GM12865 (cell line): ENCODE results near the gene KCNQ5.
"Not testable (repeated sequence)": the region's sequence is repeated elsewhere in the genome, so short reads cannot be mapped to it uniquely, and the experiment has no call there.

Experiments
- DNase-seq: peaks from one replicate; pipeline ENCODE4 v3.0.0; 2010; ENCODE audit warnings: low read depth
- H3K4me3 ChIP-seq: 2 replicates; pipeline ENCODE4 v1.5.1; 2011; ENCODE audit warnings: mild to moderate bottlenecking, low read depth, low read length, control low read depth
- CTCF ChIP-seq: IDR thresholded peaks from 2 replicates; pipeline ENCODE4 v1.5.1; 2011; ENCODE audit warnings: low read length, control low read depth, low read depth, inconsistent platforms; ENCODE audit not compliant: insufficient read depth; ENCODE audit errors: missing control alignments

The KCNQ5 gene

DNA sequence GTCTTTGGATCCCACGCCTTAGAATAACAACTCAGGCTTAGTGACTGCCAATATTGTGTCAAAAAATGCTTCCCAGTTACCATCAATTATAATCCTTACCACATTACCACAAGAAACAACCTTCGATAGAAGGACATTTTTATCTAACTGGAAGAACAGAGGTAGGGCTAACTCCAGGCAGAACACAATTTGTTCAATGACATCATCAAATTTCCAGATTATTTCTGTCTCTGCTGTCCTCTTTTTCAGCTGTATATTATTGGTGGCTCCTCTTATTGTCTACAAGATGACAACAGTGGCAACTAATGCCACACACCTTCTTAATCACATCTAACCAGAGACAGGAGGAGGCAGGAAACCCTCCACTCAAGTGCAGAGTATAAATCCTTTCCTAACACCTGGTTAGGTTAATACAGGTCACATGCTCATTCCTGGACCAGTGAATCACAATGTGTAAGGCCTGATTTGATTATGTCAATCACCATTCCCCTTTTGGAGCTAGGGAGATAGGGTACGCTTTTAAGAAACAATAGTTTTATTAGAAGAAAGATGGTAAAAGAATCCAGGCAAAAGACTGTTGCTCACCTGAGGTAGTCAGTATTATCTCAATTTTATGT lies 585.5 kb downstream of the KCNQ5 start:
- H3K4me3 ChIP-seq, result no peak overlapping the region
- TF ChIP-seq CTCF, result no peak
- DNase-seq, result no peak

DNA sequence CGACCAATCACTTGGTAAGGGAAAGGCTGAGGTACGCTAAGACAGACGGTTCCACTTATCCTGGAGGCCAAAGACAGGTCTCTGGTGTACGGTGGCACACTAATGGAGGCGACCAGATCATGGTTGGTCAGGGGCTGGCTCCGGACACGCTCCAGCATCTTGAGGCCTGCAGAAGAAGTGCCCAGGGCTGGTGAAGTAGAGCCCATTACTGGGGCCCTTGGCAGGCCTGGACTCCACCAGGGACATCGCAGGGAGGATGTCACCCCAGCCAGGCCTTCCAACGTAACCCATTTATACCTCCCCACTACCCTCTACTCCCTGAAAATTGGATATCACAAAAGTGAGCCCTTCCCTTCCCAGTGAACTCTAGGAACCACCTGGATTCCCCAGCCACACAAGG lies 587.3 kb downstream of the KCNQ5 start:
- no peak overlapping the region for H3K4me3 ChIP-seq
- TF ChIP-seq CTCF, result no peak
- no peak for DNase-seq

DNA sequence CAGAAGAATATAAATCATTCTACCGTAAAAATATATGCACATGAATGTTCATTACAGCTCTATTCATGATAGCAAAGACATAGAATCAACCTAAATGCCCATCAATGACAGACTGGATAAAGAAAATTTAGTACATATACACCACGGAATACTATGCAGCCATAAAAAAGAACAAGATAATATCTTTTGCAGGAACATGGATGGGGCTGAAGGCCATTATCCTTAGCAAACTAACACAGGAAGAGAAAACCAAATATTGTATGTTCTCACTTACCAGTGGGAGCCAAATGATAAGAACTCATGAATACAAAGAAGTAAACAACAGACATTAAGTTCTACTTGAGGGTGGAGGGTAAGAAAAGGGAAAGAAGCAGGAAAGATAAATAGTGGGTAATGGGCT lies 595.0 kb downstream of the KCNQ5 start:
- no peak for DNase-seq

DNA sequence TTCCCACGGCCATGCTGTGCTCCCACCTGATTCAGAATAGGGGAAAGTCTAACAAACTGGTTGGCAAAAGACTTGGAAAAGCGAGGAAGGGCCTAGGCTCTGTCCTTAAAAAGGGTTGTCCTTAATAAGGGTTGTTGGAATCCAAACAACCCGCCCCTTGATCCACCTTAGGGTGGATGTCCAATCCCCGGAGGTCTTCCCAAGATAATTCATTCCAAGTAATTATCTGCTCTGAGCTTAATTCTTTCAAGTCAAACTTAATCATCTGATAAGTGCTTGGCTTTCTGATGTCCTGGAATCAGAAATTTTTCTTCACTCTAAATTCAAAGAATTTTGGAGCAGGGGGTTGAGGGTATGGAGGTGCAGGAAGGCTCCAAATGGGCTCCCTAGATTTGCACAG lies 603.5 kb downstream of the KCNQ5 start, which contains the start of gene KHDC1L:
Gene KHDC1L, minus strand, starts transcription at position 101 of the 400 bp plus-strand sequence. Its CDS starts 88 bp downstream, at position 13.
- no peak for TF ChIP-seq CTCF
- H3K4me3 ChIP-seq, result no peak within 1 kb of the TSS
- no peak for DNase-seq

More for the DNA sequence above, 595.0 kb downstream of the KCNQ5 start:
- no peak overlapping the region for H3K4me3 ChIP-seq
- TF ChIP-seq CTCF, result no peak

- no peak for DNase-seq
- no peak overlapping the region for H3K4me3 ChIP-seq
- no peak for TF ChIP-seq CTCF
Measured at GRCh38 chr6:73227606-73228255, 605.9 kb downstream of the KCNQ5 start.

GRCh38 chr6:73231986-73232391 lies 610.1 kb downstream of the KCNQ5 start:
- peak; percentile 18 for DNase-seq
- no peak overlapping the region for H3K4me3 ChIP-seq
- TF ChIP-seq CTCF, result no peak

- TF ChIP-seq CTCF, result no peak
- no peak overlapping the region for H3K4me3 ChIP-seq
- peak; percentile 32 for DNase-seq
Measured at GRCh38 chr6:73233048-73233447, 611.2 kb downstream of the KCNQ5 start.

DNA sequence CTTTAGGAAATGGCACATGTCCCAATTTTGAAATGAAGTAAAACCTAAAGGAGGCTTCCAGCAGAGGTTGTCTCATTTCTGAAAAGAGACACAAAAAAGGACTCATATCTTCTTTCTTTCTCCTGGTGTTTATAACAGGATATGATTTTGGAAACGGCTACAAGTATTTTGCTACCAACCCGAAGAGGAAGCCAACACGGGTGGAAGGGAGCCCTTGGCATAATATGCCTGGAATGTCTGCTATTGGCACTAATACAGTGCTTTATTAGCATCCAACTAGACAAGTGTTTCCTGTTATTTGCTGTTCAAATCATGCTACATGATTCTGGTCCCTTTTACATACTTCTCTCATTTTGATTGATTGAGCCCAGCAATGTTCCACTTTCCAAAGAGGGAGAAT lies 612.1 kb downstream of the KCNQ5 start:
- H3K4me3 ChIP-seq, result not testable (repeated sequence)

More for the DNA sequence above, 612.1 kb downstream of the KCNQ5 start:
- DNase-seq, result not testable (repeated sequence)
